ENCODE measurements around the gene EEPD1. TPM values are rescaled to one million over a fixed set of nuclear protein-coding genes. Genes with fewer than 3 reads are reported as not detected.

The EEPD1 gene
- total and polyA plus RNA-seq, 2 donors (not counting 3 experiments of a cell fraction or from before 2014, with no cell fraction given) = 0.40 to 0.42 TPM

- H3K36me3 ChIP-seq (ENCODE audit: control insufficient read depth in 2 of 2, extremely low read depth in 1 of 2, insufficient read depth in 2 of 2, low read length in 2 of 2) = no peaks in the 10 kb centered on the region
- H3K79me2 ChIP-seq (ENCODE audit: control insufficient read depth, insufficient read depth, low read length) = no peaks in the 10 kb centered on the region
- no peak for DNase-seq (ENCODE audit: low read depth, low spot score)
- BruUV-seq (replicated peaks) = no TSS peak
- POLR2A ChIA-PET = no interaction called here
- FAIRE-seq = no peak
- dilution Hi-C loops (cut with MboI; ENCODE audit: extremely low pct_ligation_motif_present, low sequenced_read_pairs) (no loop called here), intact Hi-C loops (cut with micrococcal nuclease) (no loop called here)
- TF ChIP-seq MYC (IDR thresholded peaks at IDR 0.05; ENCODE audit: low read depth, low read length) (no peak), EZH2 (IDR thresholded peaks at IDR 0.05; ENCODE audit: borderline replicate concordance, low read depth, low read length, severe bottlenecking) (no peak), JUN (IDR thresholded peaks at IDR 0.05; ENCODE audit: borderline replicate concordance, insufficient read depth, insufficient read length, low read depth) (no peak), POLR2A (IDR thresholded peaks at IDR 0.05; ENCODE audit: low read depth, low read length) (no peak), POLR2AphosphoS5 (IDR thresholded peaks at IDR 0.05; ENCODE audit: insufficient read depth, low read depth, low read length) (no peak), GATA2 (IDR thresholded peaks at IDR 0.05; ENCODE audit: insufficient read depth, insufficient read length, low read depth, low read length) (no peak), FOS (IDR thresholded peaks at IDR 0.05; ENCODE audit: borderline replicate concordance, insufficient read depth, low read length) (no peak)
- TF ChIP-seq, protein P1, sequence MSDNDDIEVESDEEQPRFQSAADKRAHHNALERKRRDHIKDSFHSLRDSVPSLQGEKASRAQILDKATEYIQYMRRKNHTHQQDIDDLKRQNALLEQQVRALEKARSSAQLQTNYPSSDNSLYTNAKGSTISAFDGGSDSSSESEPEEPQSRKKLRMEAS (IDR thresholded peaks at IDR 0.05; ENCODE audit: insufficient read depth, insufficient read length) = no peak
- TF ChIP-seq, protein P2, sequence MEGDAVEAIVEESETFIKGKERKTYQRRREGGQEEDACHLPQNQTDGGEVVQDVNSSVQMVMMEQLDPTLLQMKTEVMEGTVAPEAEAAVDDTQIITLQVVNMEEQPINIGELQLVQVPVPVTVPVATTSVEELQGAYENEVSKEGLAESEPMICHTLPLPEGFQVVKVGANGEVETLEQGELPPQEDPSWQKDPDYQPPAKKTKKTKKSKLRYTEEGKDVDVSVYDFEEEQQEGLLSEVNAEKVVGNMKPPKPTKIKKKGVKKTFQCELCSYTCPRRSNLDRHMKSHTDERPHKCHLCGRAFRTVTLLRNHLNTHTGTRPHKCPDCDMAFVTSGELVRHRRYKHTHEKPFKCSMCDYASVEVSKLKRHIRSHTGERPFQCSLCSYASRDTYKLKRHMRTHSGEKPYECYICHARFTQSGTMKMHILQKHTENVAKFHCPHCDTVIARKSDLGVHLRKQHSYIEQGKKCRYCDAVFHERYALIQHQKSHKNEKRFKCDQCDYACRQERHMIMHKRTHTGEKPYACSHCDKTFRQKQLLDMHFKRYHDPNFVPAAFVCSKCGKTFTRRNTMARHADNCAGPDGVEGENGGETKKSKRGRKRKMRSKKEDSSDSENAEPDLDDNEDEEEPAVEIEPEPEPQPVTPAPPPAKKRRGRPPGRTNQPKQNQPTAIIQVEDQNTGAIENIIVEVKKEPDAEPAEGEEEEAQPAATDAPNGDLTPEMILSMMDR (IDR thresholded peaks at IDR 0.05; ENCODE audit: extremely low read depth in 1 of 2, insufficient read depth in 1 of 2, low read depth in 1 of 2, low read length in 2 of 2) = no peak
- no peak overlapping the region for H3K4me2 ChIP-seq (ENCODE audit: insufficient read depth, low read length)
- no peak overlapping the region for H3K27ac ChIP-seq (ENCODE audit: insufficient read depth, low read depth, low read length)
- H3K4me3 ChIP-seq (replicated peaks in 1 of 3; ENCODE audit: insufficient read depth in 1 of 3, low read depth in 1 of 3, low read length in 3 of 3) = no peak overlapping the region
- no peaks in the 10 kb centered on the region for H3K9me1 ChIP-seq (replicated peaks; ENCODE audit: control insufficient read depth, extremely low read depth, insufficient read depth, low read length)
- no peaks in the 10 kb centered on the region for H4K20me1 ChIP-seq (replicated peaks; ENCODE audit: control insufficient read depth, extremely low read depth, insufficient read depth, low read length)
- no peak overlapping the region for H2AFZ ChIP-seq (ENCODE audit: low read depth, low read length)
- peaks cover 0 to 3% of the 10 kb centered on the region in 2 experiments for H3K27me3 ChIP-seq (ENCODE audit: control insufficient read depth in 2 of 2, insufficient read depth in 2 of 2, low read length in 2 of 2)
- CTCF ChIA-PET = no interaction called here
- no peaks in the 10 kb centered on the region for H3K9me3 ChIP-seq (replicated peaks; ENCODE audit: control insufficient read depth, insufficient read depth, low read length)
- no peak overlapping the region for H3K9ac ChIP-seq (replicated peaks; ENCODE audit: extremely low read depth, insufficient read depth, low read length)
- peaks cover 5% of the 10 kb centered on the region for H3K4me1 ChIP-seq (ENCODE audit: control insufficient read depth, extremely low read depth, insufficient read depth, low read length)
These were observed 158.5 kb downstream of the EEPD1 start for GRCh38 chr7:36311539-36311938.
